Left lobe of liver (tissue), 2 donors: ENCODE measurements around the gene GRID1. TPM values are rescaled to one million over a fixed set of nuclear protein-coding genes. Genes with fewer than 3 reads are reported as not detected.
A peak's percentile ranks its signal among the peaks of the same experiment; 100 is the strongest.

Source experiments
- ATAC-seq: fragments of 200-7000 bp; cut with Tn5 transposase; one replicate; pipeline ENCODE4 v1.9.1; 2020; ENCODE audit warnings: mild to moderate bottlenecking, moderate library complexity
- DNase-seq: peaks from one replicate; pipeline ENCODE4 v3.0.0-alpha.2; 2020; ENCODE audit warnings: low spot score
- total RNA-seq: library from RNA; stranded (reverse); gene quantifications from one replicate; pipeline ENCODE4 v1.2.1, GENCODE V29; 2021
- donor health status: DM: no; HTN: no; CAD: no; lungs with moderate emphysema.
- donor health status: DM: no; HTN: yes; CAD: no.

Gene GRID1
- total RNA-seq, 1 donor from 2014 or later, result 0.58 TPM

GRCh38 chr10:85826377-85826776, 540.2 kb downstream of the GRID1 start:
- DNase-seq, result no peak

GRCh38 chr10:85811405-85811804, 555.2 kb downstream of the GRID1 start:
- DNase-seq (no peak), ATAC-seq (no peak)

More at GRCh38 chr10:85826377-85826776, 540.2 kb downstream of the GRID1 start:
- ATAC-seq, result no peak

GRCh38 chr10:85810674-85811073, 555.9 kb downstream of the GRID1 start:
- ATAC-seq (no peak), DNase-seq (no peak)

GRCh38 chr10:85795460-85795859, 571.1 kb downstream of the GRID1 start:
- ATAC-seq (no peak), DNase-seq (no peak)

GRCh38 chr10:85794553-85794952, 572.0 kb downstream of the GRID1 start:
- ATAC-seq, result no peak

GRCh38 chr10:85792533-85792858, 574.1 kb downstream of the GRID1 start:
- ATAC-seq (no peak), DNase-seq (no peak)

More at GRCh38 chr10:85794553-85794952, 572.0 kb downstream of the GRID1 start:
- DNase-seq, result no peak

GRCh38 chr10:85791818-85792532, 574.6 kb downstream of the GRID1 start:
- no peak for ATAC-seq

GRCh38 chr10:85789982-85790789, 576.4 kb downstream of the GRID1 start:
- ATAC-seq (no peak), DNase-seq (no peak)

More at GRCh38 chr10:85791818-85792532, 574.6 kb downstream of the GRID1 start:
- no peak for DNase-seq

- ATAC-seq, result no peak
- DNase-seq, result no peak
These were observed 577.5 kb downstream of the GRID1 start for GRCh38 chr10:85789125-85789524.

GRCh38 chr10:85788570-85788969, 578.0 kb downstream of the GRID1 start:
- ATAC-seq (no peak), DNase-seq (no peak)

GRCh38 chr10:85787881-85788280, 578.7 kb downstream of the GRID1 start:
- DNase-seq (no peak), ATAC-seq (no peak)

GRCh38 chr10:85787393-85787792, 579.2 kb downstream of the GRID1 start:
- ATAC-seq, result no peak
- DNase-seq, result no peak

- DNase-seq (no peak), ATAC-seq (peak; percentile 93)
These were observed 580.1 kb downstream of the GRID1 start for GRCh38 chr10:85786401-85786899.

- ATAC-seq (no peak), DNase-seq (no peak)
These were observed 581.8 kb downstream of the GRID1 start for GRCh38 chr10:85784792-85785191.

- DNase-seq (no peak), ATAC-seq (no peak)
These were observed 585.2 kb downstream of the GRID1 start for GRCh38 chr10:85781404-85781803.

- DNase-seq, result no peak
- no peak for ATAC-seq
These were observed 588.5 kb downstream of the GRID1 start for GRCh38 chr10:85778074-85778473.

GRCh38 chr10:85767891-85768290, 598.7 kb downstream of the GRID1 start:
- DNase-seq (no peak), ATAC-seq (no peak)

- DNase-seq, result no peak
- no peak for ATAC-seq
These were observed 602.5 kb downstream of the GRID1 start for GRCh38 chr10:85764108-85764507.

- DNase-seq (no peak), ATAC-seq (no peak)
These were observed 604.6 kb downstream of the GRID1 start for GRCh38 chr10:85761906-85762445.

- ATAC-seq (peak; percentile 83), DNase-seq (no peak)
These were observed 624.8 kb downstream of the GRID1 start for GRCh38 chr10:85741626-85742300.

GRCh38 chr10:85735997-85736396, 630.6 kb downstream of the GRID1 start:
- ATAC-seq (no peak), DNase-seq (no peak)
